ENCODE results near the gene C1QTNF12.

C1QTNF12 gene, protein sequence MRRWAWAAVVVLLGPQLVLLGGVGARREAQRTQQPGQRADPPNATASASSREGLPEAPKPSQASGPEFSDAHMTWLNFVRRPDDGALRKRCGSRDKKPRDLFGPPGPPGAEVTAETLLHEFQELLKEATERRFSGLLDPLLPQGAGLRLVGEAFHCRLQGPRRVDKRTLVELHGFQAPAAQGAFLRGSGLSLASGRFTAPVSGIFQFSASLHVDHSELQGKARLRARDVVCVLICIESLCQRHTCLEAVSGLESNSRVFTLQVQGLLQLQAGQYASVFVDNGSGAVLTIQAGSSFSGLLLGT

DNA sequence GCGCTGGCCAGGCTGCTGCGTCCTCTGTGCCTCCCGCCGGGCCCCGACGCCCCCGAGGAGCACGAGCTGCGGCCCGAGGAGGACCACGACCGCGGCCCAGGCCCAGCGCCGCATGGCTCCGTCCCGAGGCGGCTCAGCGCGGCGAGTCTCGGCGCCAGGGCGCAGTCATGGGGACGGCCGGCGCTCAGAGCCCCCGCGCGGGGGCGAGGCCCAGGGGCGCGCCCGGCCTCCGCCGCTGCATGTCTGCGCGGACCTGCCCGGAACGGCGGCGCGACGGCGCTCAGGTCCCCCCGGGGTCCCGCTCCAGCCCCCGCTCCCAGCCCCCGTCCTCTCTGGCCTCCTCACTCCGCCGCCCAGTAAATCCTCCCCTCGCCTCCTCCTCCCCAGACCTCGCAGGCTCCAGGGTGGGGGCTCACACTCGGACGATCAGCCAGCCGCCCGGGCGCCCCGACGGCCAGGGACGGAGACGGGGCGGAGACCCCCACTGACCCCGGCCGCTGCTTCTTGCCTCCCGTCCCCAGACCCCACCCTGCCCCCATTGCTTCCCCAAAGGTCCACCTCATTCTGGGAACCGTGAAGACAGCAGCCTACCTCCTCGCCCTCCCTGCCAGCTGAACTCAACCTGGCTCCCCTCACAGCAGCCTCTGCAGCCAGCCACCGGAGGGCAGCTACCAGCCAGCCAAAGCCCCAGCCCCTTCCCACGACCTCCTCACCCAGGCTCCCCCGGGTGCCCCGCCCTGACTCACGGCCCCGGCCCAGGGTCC is at the start of gene C1QTNF12:
Gene C1QTNF12, minus strand, starts transcription at position 146 of the 764 bp plus-strand sequence. Its CDS starts 32 bp downstream, at position 114.
- no peak within 1 kb of the TSS for H3K4me3 ChIP-seq (ENCODE audit: low read depth in 1 of 2, low read length in 2 of 2)

DNA sequence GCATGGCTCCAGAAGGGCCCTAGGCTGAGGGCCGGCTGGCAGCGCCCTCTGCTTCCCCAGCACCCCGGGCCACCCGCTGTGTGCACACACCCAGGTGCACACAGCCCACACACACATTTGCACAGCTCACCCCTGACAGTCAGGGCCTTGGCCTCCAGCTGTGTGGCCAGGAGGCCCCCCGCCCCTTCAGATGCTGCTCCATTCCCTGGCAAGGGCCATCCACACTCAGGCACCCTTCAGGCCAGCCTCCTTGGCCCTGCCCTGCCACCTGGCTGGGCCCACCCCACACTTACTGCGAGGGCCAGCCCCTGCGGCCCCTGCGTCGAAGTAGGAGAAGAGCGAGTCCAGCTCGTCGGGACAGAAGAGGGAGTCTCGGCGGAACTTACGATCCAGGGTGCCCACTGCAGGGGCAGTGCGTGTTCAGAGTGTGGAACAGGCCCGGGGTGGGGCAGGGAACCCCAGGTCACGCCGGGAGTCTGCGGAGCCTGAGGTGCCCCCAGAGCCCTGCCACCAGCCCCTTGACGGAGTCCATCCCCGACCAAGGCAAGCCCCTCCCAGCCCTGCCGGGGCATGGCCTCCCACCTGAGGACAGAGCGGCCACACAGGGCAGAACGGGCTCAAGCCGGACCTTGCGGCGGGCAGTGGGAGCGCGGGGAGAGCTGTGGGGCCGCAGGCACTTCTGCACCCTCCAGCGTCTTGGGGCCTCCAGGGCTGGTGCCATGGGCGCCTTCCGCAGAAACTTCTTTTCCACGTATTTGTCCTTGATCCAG is 48.8 kb upstream of the C1QTNF12 start:
- peaks cover 11 to 12% of the 10 kb centered on the region in 2 donors for H3K4me1 ChIP-seq (ENCODE audit: control insufficient read depth in 1 of 2, insufficient read depth in 2 of 2, low read length in 2 of 2)
- no peak overlapping the region for H3K9ac ChIP-seq (ENCODE audit: low read depth in 1 of 2, low read length in 2 of 2)
- no peak overlapping the region for H3K4me3 ChIP-seq (ENCODE audit: low read depth in 1 of 2, low read length in 2 of 2)
- H3K27ac ChIP-seq (ENCODE audit: low read depth, low read length), result no peak overlapping the region
- H3K27me3 ChIP-seq (ENCODE audit: control insufficient read depth in 1 of 2, insufficient read depth in 2 of 2, low read length in 2 of 2), result no peaks in the 10 kb centered on the region
- H3K36me3 ChIP-seq (ENCODE audit: control insufficient read depth in 1 of 2, insufficient read depth in 2 of 2, low read length in 2 of 2), result peaks cover 0 to 8% of the 10 kb centered on the region in 2 donors
- no peaks in the 10 kb centered on the region for H3K9me3 ChIP-seq (ENCODE audit: control insufficient read depth in 1 of 2, low read length in 2 of 2)

More for the DNA sequence above, at the start of gene C1QTNF12:
- peaks cover 0 to 3% of the 10 kb centered on the region in 2 donors for H3K4me1 ChIP-seq (ENCODE audit: control insufficient read depth in 1 of 2, insufficient read depth in 2 of 2, low read length in 2 of 2)
- H3K9ac ChIP-seq (ENCODE audit: low read depth in 1 of 2, low read length in 2 of 2), result no peak within 1 kb of the TSS
- H3K27me3 ChIP-seq (ENCODE audit: control insufficient read depth in 1 of 2, insufficient read depth in 2 of 2, low read length in 2 of 2), result peaks cover 0 to 18% of the 10 kb centered on the region in 2 donors
- H3K9me3 ChIP-seq (ENCODE audit: control insufficient read depth in 1 of 2, low read length in 2 of 2), result no peaks in the 10 kb centered on the region
- no peak within 1 kb of the TSS for H3K27ac ChIP-seq (ENCODE audit: low read depth, low read length)
- no peaks in the 10 kb centered on the region for H3K36me3 ChIP-seq (ENCODE audit: control insufficient read depth in 1 of 2, insufficient read depth in 2 of 2, low read length in 2 of 2)

DNA sequence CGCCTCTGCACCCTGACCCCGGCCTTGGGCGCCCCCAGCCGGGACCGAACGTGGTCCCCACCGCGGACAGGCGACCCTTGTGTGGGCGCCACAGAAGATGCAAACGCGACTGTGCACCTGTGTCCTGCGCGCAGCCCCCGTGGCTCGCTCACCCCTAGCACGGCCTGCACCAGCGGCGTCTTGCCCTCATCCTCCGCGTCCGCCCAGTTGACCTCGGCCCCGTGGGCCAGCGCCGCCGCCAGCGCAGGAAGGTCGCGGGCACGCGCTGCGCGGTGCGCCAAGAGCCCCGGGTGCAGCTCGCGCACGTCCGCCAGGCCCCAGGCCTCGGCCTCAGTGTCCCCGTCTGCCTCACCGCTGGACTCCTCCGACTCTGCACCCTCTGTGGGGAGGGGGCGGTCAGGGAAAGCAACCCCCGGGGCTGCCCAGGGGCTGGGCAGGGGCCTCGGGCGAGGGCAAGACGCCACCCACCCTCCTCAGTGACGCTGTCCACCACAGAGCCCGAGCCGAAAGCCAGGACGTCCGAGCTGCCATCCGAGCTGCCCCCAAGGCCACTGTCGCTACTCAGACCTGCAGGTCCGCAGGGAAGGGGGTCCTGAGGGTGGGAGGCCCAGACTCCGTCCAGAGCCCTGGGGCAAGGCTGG is 47.8 kb upstream of the C1QTNF12 start:
- Histone ChIP-seq H3K9ac (ENCODE audit: low read depth in 1 of 2, low read length in 2 of 2) (no peak overlapping the region), H3K36me3 (ENCODE audit: control insufficient read depth in 1 of 2, insufficient read depth in 2 of 2, low read length in 2 of 2) (peaks cover 0 to 8% of the 10 kb centered on the region in 2 donors), H3K4me1 (ENCODE audit: control insufficient read depth in 1 of 2, insufficient read depth in 2 of 2, low read length in 2 of 2) (peaks cover 12% of the 10 kb centered on the region in 2 donors), H3K4me3 (ENCODE audit: low read depth in 1 of 2, low read length in 2 of 2) (no peak overlapping the region), H3K9me3 (ENCODE audit: control insufficient read depth in 1 of 2, low read length in 2 of 2) (no peaks in the 10 kb centered on the region), H3K27me3 (ENCODE audit: control insufficient read depth in 1 of 2, insufficient read depth in 2 of 2, low read length in 2 of 2) (no peaks in the 10 kb centered on the region), H3K27ac (ENCODE audit: low read depth, low read length) (no peak overlapping the region)

DNA sequence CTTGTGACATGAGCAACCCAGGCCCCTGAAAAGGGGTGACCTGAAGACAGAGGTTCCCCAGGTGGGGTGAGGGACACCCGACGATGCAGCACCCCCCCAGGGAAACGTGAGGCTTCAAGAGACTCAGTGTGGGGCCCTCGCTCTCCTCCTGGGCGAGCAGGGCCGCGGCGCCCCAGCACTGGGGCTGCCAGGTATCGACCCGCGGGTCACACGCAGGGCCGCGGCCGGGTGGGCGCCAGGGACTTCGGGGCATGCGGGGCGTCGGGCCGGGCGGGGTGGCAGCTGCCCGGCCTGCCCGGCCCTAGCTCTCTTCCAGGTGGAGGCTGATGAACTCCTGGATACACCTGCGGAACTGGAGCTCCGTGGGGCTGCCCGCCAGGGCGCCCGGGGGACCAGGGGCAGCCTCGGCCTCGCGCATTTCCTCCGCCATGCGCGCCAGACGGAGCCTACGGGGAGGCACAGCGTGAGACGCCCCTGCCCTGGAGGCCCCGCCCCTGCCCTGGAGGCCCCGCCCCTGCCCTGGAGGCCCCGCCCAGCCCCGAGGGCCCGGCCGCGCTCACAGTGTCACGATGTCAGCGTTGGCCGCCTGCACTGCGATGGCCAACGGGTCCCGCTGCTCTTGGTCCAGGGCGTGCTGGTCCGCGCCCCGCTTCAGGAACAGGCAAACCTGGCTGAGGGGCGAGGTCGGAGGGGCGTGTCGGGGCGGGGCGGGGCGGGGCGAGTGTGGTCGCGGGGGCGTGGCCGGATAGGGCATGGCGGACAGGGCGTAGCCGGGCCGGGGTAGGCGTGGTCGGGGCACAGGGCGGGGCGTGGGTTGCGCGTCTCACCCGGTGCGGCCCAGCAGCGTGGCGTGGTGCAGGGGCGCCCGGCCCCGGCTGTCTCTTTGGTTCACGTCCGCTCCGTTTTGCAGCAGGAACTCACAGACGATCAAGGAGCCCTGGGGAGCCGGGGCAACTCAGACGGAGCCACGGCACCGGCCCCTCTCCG is 47.0 kb upstream of the C1QTNF12 start:
- Histone ChIP-seq H3K27me3 (ENCODE audit: control insufficient read depth in 1 of 2, insufficient read depth in 2 of 2, low read length in 2 of 2) (no peaks in the 10 kb centered on the region), H3K27ac (ENCODE audit: low read depth, low read length) (no peak overlapping the region), H3K4me1 (ENCODE audit: control insufficient read depth in 1 of 2, insufficient read depth in 2 of 2, low read length in 2 of 2) (peaks cover 12% of the 10 kb centered on the region in 2 donors), H3K9me3 (ENCODE audit: control insufficient read depth in 1 of 2, low read length in 2 of 2) (no peaks in the 10 kb centered on the region), H3K36me3 (ENCODE audit: control insufficient read depth in 1 of 2, insufficient read depth in 2 of 2, low read length in 2 of 2) (peaks cover 0 to 8% of the 10 kb centered on the region in 2 donors), H3K4me3 (ENCODE audit: low read depth in 1 of 2, low read length in 2 of 2) (no peak overlapping the region), H3K9ac (ENCODE audit: low read depth in 1 of 2, low read length in 2 of 2) (no peak overlapping the region)

DNA sequence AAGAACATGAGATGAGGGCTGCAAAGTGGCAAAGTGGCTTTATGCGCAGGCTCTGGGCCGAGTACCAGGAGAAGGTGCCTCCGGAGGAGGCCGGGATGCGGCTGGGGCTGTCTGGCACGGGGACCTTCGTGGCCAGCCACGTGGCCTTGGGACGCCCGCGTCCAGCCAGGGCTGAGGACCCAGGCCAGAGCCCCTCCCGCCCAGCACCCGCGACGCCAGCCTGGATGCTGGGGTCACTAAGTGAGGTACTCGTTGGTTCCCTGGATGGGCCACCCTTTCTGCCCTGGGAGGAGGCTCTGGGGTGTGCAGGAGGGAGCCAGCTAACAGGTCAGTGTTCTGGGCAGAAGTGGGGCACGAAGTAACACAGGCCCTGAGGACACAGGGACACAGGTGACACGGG is 46.3 kb upstream of the C1QTNF12 start:
- Histone ChIP-seq H3K27ac (ENCODE audit: low read depth, low read length) (no peak overlapping the region), H3K27me3 (ENCODE audit: control insufficient read depth in 1 of 2, insufficient read depth in 2 of 2, low read length in 2 of 2) (no peaks in the 10 kb centered on the region), H3K36me3 (ENCODE audit: control insufficient read depth in 1 of 2, insufficient read depth in 2 of 2, low read length in 2 of 2) (peaks cover 0 to 8% of the 10 kb centered on the region in 2 donors), H3K9me3 (ENCODE audit: control insufficient read depth in 1 of 2, low read length in 2 of 2) (no peaks in the 10 kb centered on the region), H3K4me1 (ENCODE audit: control insufficient read depth in 1 of 2, insufficient read depth in 2 of 2, low read length in 2 of 2) (peaks cover 12% of the 10 kb centered on the region in 2 donors), H3K9ac (ENCODE audit: low read depth in 1 of 2, low read length in 2 of 2) (no peak overlapping the region), H3K4me3 (ENCODE audit: low read depth in 1 of 2, low read length in 2 of 2) (no peak overlapping the region)

DNA sequence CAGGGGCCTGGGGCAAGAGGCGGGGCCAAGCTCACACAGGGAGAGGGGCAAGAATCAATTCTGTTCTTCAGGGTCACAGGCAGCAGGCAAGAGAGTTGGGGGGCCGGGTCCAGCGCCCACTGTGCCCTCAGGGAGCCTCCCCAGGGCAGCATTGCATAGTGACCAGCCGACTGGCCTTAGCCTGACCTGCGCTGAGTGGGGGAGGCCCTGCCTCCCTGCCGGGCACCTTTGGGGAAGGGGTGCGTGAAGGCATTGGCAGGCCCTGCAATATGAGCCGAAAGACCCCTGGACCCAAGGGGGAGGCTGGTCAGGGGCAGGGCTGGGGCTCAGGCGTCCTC is 45.9 kb upstream of the C1QTNF12 start:
- Histone ChIP-seq H3K9me3 (ENCODE audit: control insufficient read depth in 1 of 2, low read length in 2 of 2) (no peaks in the 10 kb centered on the region), H3K4me1 (ENCODE audit: control insufficient read depth in 1 of 2, insufficient read depth in 2 of 2, low read length in 2 of 2) (peaks cover 12% of the 10 kb centered on the region in 2 donors), H3K36me3 (ENCODE audit: control insufficient read depth in 1 of 2, insufficient read depth in 2 of 2, low read length in 2 of 2) (peaks cover 0 to 8% of the 10 kb centered on the region in 2 donors), H3K27me3 (ENCODE audit: control insufficient read depth in 1 of 2, insufficient read depth in 2 of 2, low read length in 2 of 2) (peaks cover 0 to 3% of the 10 kb centered on the region in 2 donors), H3K27ac (ENCODE audit: low read depth, low read length) (no peak overlapping the region), H3K9ac (ENCODE audit: low read depth in 1 of 2, low read length in 2 of 2) (no peak overlapping the region), H3K4me3 (ENCODE audit: low read depth in 1 of 2, low read length in 2 of 2) (no peak overlapping the region)

DNA sequence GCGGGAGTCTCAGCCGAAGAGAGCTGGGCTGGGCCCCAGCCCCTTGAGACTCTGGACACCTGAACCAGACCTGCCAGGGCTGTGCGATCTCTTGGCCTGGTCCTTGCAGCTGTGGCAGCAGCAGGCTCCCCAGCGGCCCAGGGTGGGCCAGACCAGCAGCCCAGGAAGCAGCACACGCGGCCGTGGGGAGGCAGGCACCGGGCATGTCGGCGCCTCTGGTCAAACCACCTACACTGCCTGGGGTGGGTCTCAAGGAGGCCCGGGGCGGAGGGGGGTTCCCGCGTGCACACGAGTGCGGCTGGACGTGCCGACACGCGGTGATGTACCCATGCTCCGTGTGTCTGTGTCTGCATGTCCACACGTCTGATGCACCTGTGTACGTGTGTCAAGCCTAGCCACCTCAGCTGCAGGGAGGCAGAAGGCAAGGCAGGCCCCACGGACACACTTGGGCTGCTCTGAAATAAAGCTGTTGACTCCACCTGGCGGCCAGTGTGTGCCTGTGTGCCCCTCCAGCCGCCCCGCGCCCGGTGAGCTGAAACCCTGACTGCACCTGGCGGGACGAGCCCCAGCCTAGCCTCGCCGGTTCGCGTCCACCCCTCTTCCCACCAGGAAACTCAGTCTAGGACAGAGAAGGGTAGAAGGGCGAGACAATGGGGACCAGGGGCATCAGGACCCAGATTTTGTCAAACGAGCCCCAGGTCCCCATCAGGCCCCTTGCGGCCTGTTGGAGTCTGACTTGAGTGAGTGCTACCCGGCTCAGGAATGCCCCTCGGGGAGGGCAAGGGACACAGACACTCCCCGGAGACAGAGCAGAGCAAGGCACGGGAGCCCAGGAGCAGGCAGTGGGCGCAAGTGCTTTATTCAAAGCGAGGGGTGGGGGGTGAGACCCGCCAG is 45.3 kb upstream of the C1QTNF12 start:
- Histone ChIP-seq H3K9ac (ENCODE audit: low read depth in 1 of 2, low read length in 2 of 2) (no peak overlapping the region), H3K4me3 (ENCODE audit: low read depth in 1 of 2, low read length in 2 of 2) (no peak overlapping the region), H3K27ac (ENCODE audit: low read depth, low read length) (no peak overlapping the region)

DNA sequence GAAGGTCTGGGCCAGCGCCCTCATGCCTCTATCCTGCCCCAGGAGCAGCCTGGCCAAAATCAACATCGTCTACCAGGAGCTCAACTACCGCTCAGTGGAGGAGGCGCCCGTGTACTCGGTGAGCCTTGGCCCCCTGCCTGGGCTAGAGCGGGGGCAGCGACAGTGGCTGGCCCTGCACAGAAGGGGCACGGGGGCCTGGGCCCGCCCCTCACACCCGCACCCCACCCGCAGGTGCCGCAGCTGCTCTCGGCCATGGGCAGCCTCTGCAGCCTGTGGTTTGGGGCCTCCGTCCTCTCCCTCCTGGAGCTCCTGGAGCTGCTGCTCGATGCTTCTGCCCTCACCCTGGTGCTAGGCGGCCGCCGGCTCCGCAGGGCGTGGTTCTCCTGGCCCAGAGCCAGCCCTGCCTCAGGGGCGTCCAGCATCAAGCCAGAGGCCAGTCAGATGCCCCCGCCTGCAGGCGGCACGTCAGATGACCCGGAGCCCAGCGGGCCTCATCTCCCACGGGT is 44.6 kb upstream of the C1QTNF12 start:
- H3K4me1 ChIP-seq (ENCODE audit: control insufficient read depth in 1 of 2, insufficient read depth in 2 of 2, low read length in 2 of 2), result peaks cover 12% of the 10 kb centered on the region in 2 donors
- no peak overlapping the region for H3K9ac ChIP-seq (ENCODE audit: low read depth in 1 of 2, low read length in 2 of 2)
- no peak overlapping the region for H3K27ac ChIP-seq (ENCODE audit: low read depth, low read length)
- no peaks in the 10 kb centered on the region for H3K9me3 ChIP-seq (ENCODE audit: control insufficient read depth in 1 of 2, low read length in 2 of 2)
- H3K4me3 ChIP-seq (ENCODE audit: low read depth in 1 of 2, low read length in 2 of 2), result no peak overlapping the region
- peaks cover 0 to 6% of the 10 kb centered on the region in 2 donors for H3K36me3 ChIP-seq (ENCODE audit: control insufficient read depth in 1 of 2, insufficient read depth in 2 of 2, low read length in 2 of 2)
- H3K27me3 ChIP-seq (ENCODE audit: control insufficient read depth in 1 of 2, insufficient read depth in 2 of 2, low read length in 2 of 2), result peaks cover 0 to 16% of the 10 kb centered on the region in 2 donors

More for the DNA sequence above, 45.3 kb upstream of the C1QTNF12 start:
- peaks cover 0 to 7% of the 10 kb centered on the region in 2 donors for H3K36me3 ChIP-seq (ENCODE audit: control insufficient read depth in 1 of 2, insufficient read depth in 2 of 2, low read length in 2 of 2)
- no peaks in the 10 kb centered on the region for H3K9me3 ChIP-seq (ENCODE audit: control insufficient read depth in 1 of 2, low read length in 2 of 2)
- H3K4me1 ChIP-seq (ENCODE audit: control insufficient read depth in 1 of 2, insufficient read depth in 2 of 2, low read length in 2 of 2), result peaks cover 12% of the 10 kb centered on the region in 2 donors
- peaks cover 0 to 9% of the 10 kb centered on the region in 2 donors for H3K27me3 ChIP-seq (ENCODE audit: control insufficient read depth in 1 of 2, insufficient read depth in 2 of 2, low read length in 2 of 2)
